Astrocyte (in vitro differentiated cells and primary cell): ENCODE measurements around the gene CEP97. TPM values are rescaled to one million over a fixed set of nuclear protein-coding genes. Genes with fewer than 3 reads are reported as not detected.

ENCODE experiments used
- DNase-seq: peaks from one replicate; pipeline ENCODE4 v3.0.0-alpha.2; 2010; ENCODE audit warnings: low read depth
- FAIRE-seq: peaks from 2 replicates; lab custom pipeline; 2011; peaks lifted over from hg19 to GRCh38; lab: Jason Lieb, UNC
- H2AFZ ChIP-seq: 2 replicates; pipeline ENCODE4 v1.6.0; 2012; ENCODE audit warnings: low read depth, low read length, inconsistent platforms
- H3K27ac ChIP-seq: 2 replicates; pipeline ENCODE4 v1.5.1; 2011; ENCODE audit warnings: low read depth, low read length, inconsistent platforms
- H3K27me3 ChIP-seq: 2 replicates; pipeline ENCODE4 v1.6.0; 2011; ENCODE audit warnings: low read length, inconsistent platforms; ENCODE audit not compliant: insufficient read depth
- H3K36me3 ChIP-seq: 2 replicates; pipeline ENCODE4 v1.5.1; 2011; ENCODE audit warnings: low read length, inconsistent platforms; ENCODE audit not compliant: insufficient read depth
- H3K4me1 ChIP-seq: 2 replicates; pipeline ENCODE4 v1.5.1; 2011; ENCODE audit warnings: low read length, inconsistent platforms; ENCODE audit not compliant: insufficient read depth
- H3K4me2 ChIP-seq: 2 replicates; pipeline ENCODE4 v1.6.0; 2012; ENCODE audit warnings: low read length, inconsistent platforms
- H3K4me3 ChIP-seq: 2 replicates; pipeline ENCODE4 v1.5.1; 2011; ENCODE audit warnings: low read depth, mild to moderate bottlenecking, low read length, inconsistent platforms; ENCODE audit not compliant: insufficient read depth
- H3K79me2 ChIP-seq: 2 replicates; pipeline ENCODE4 v1.6.0; 2012; ENCODE audit warnings: mild to moderate bottlenecking, low read length, inconsistent platforms; ENCODE audit not compliant: insufficient read depth
- H3K9ac ChIP-seq: 2 replicates; pipeline ENCODE4 v1.6.0; 2012; ENCODE audit warnings: mild to moderate bottlenecking, low read length, inconsistent platforms
- H3K9me3 ChIP-seq: 2 replicates; pipeline ENCODE4 v1.5.1; 2012; ENCODE audit warnings: low read depth, mild to moderate bottlenecking, low read length, inconsistent platforms; ENCODE audit not compliant: insufficient read depth
- H4K20me1 ChIP-seq: 2 replicates; pipeline ENCODE4 v1.6.0; 2012; ENCODE audit warnings: low read length, inconsistent platforms; ENCODE audit not compliant: insufficient read depth
- H3K27ac Mint-ChIP-seq: one replicate; pipeline ENCODE4 v1.8.0; 2021; ENCODE audit warnings: mild to moderate bottlenecking, mixed read lengths; ENCODE audit not compliant: unreplicated experiment
- H3K27me3 Mint-ChIP-seq: one replicate; pipeline ENCODE4 v1.8.0; 2021; ENCODE audit warnings: low read depth, mixed read lengths; ENCODE audit not compliant: unreplicated experiment
- H3K36me3 Mint-ChIP-seq: one replicate; pipeline ENCODE4 v1.8.0; 2021; ENCODE audit warnings: low read depth, mixed read lengths; ENCODE audit not compliant: unreplicated experiment
- H3K4me1 Mint-ChIP-seq: one replicate; pipeline ENCODE4 v1.8.0; 2021; ENCODE audit warnings: low read depth, mixed read lengths; ENCODE audit not compliant: unreplicated experiment
- H3K4me3 Mint-ChIP-seq: one replicate; pipeline ENCODE4 v1.8.0; 2021; ENCODE audit warnings: mild to moderate bottlenecking, moderate library complexity, mixed read lengths; ENCODE audit not compliant: unreplicated experiment
- H3K9me3 Mint-ChIP-seq: one replicate; pipeline ENCODE4 v1.8.0; 2021; ENCODE audit warnings: mild to moderate bottlenecking, mixed read lengths; ENCODE audit not compliant: unreplicated experiment
- EZH2 ChIP-seq: IDR thresholded peaks from 2 replicates; pipeline ENCODE4 v1.6.1; 2012; ENCODE audit warnings: mild to moderate bottlenecking, low read length, inconsistent platforms; ENCODE audit not compliant: insufficient read depth
- total RNA-seq: library from RNA; stranded (reverse); gene quantifications from 2 replicates; pipeline ENCODE4 v1.2.1, GENCODE V29; 2021
- TF ChIP-seq, protein P1 (sequence below): IDR thresholded peaks from 2 replicates; pipeline ENCODE4 v1.5.1; 2011; ENCODE audit warnings: low read depth, mild to moderate bottlenecking, inconsistent platforms, low read length, moderate library complexity; ENCODE audit not compliant: insufficient read depth

The CEP97 gene
- total RNA-seq, 1 donor from 2014 or later, result 11.5 TPM

DNA sequence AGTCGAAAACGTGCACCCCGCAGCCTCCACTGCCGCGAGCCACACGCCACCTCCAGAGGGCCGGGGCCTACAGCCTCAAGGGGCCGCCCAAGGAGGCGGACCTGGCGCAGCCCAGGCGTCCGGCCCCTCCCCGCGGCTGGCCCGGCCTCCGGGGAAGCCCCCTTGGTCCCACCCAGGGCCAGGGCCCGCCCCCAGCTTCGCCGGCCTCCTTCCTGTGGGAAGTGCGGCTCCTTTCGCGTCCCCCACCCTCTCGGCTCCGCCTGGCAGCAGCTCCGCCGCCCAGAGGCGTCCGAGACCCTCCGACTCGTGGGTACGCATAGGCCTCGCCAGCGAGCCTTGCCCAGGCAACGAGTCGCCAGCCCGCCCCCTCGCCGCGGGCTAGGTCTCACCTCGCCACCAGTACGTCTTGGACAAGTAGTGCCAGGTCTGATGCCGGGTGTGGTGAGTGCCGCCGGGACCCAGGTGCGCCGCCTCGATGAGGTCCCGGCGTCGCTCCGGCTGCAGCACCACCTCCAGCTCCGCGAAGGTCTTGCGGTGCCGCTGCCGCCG is 48.1 kb upstream of the CEP97 start:
- no peaks in the 10 kb centered on the region for H3K27me3 Mint-ChIP-seq
- TF ChIP-seq, protein P1, sequence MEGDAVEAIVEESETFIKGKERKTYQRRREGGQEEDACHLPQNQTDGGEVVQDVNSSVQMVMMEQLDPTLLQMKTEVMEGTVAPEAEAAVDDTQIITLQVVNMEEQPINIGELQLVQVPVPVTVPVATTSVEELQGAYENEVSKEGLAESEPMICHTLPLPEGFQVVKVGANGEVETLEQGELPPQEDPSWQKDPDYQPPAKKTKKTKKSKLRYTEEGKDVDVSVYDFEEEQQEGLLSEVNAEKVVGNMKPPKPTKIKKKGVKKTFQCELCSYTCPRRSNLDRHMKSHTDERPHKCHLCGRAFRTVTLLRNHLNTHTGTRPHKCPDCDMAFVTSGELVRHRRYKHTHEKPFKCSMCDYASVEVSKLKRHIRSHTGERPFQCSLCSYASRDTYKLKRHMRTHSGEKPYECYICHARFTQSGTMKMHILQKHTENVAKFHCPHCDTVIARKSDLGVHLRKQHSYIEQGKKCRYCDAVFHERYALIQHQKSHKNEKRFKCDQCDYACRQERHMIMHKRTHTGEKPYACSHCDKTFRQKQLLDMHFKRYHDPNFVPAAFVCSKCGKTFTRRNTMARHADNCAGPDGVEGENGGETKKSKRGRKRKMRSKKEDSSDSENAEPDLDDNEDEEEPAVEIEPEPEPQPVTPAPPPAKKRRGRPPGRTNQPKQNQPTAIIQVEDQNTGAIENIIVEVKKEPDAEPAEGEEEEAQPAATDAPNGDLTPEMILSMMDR, result no peak
- TF ChIP-seq EZH2, result no peak
- Histone ChIP-seq H3K9me3 (no peaks in the 10 kb centered on the region), H4K20me1 (peaks cover 52% of the 10 kb centered on the region), H3K4me1 (peaks cover 10% of the 10 kb centered on the region), H3K27me3 (no peaks in the 10 kb centered on the region), H3K4me3 (peak overlapping the region; percentile 89), H3K79me2 (peaks cover 53% of the 10 kb centered on the region), H2AFZ (peak overlapping the region; percentile 85), H3K36me3 (peaks cover 15% of the 10 kb centered on the region), H3K9ac (peak overlapping the region; percentile 97), H3K27ac (peak overlapping the region; percentile 90), H3K4me2 (peak overlapping the region; percentile 85)
- FAIRE-seq (no peak), DNase-seq (peak; percentile 93)
- peak overlapping the region; percentile 95 for H3K4me3 Mint-ChIP-seq
- peaks cover 7% of the 10 kb centered on the region for H3K4me1 Mint-ChIP-seq
- peaks cover 8% of the 10 kb centered on the region for H3K36me3 Mint-ChIP-seq
- no peaks in the 10 kb centered on the region for H3K9me3 Mint-ChIP-seq
- peak overlapping the region; percentile 75 for H3K27ac Mint-ChIP-seq

DNA sequence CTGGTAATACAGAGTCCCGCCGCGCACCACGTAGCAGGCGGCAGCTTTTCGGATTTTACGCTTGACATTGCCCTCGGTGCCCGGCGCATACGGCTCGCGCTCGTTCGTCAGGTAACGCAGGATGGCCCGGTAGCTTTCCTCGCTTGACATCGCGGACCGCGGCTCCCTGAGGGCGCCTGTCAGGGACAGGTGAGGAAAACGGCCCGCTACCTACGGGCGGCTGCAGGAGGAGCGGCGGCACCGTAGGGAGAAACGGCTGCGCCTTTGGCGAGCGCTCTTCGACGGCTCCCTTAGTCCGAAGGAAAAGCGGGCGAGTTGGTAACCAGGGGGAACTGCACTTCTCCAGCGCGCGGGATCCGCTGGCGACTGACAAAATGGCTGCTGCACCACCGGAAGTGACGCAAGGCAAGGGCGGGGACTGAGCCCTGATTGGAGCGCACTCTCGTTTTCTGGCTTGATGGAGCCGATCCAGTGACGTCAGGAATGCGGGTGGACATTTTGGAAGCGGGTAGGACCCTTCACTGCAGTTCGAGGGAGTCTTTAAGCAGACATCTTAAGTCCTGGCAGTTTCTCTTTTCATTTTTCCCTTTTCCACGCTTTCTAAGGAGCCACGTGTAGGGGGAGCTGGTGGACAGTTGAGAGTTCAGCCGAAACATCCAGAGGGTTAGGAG is 47.5 kb upstream of the CEP97 start, which contains the start of gene ZBTB11:
Gene ZBTB11, minus strand, starts transcription at position 368 of the 671 bp plus-strand sequence. Its CDS starts 218 bp downstream, at position 150.
- peak within 1 kb of the TSS; percentile 85 for H3K4me2 ChIP-seq
- H3K4me1 Mint-ChIP-seq, result peaks cover 7% of the 10 kb centered on the region
- H4K20me1 ChIP-seq, result peaks cover 58% of the 10 kb centered on the region
- peak within 1 kb of the TSS; percentile 97 for H3K9ac ChIP-seq
- H3K9me3 ChIP-seq, result no peaks in the 10 kb centered on the region
- H3K27ac ChIP-seq, result peak within 1 kb of the TSS; percentile 90
- H3K27me3 ChIP-seq, result no peaks in the 10 kb centered on the region
- DNase-seq (peak; percentile 99), FAIRE-seq (peak; percentile 87)
- H3K4me1 ChIP-seq, result peaks cover 10% of the 10 kb centered on the region
- H2AFZ ChIP-seq, result peak within 1 kb of the TSS; percentile 85
- H3K27ac Mint-ChIP-seq, result peak within 1 kb of the TSS; percentile 77
- peak within 1 kb of the TSS; percentile 89 for H3K4me3 ChIP-seq
- no peaks in the 10 kb centered on the region for H3K9me3 Mint-ChIP-seq
- peaks cover 53% of the 10 kb centered on the region for H3K79me2 ChIP-seq
- peaks cover 21% of the 10 kb centered on the region for H3K36me3 ChIP-seq
- H3K4me3 Mint-ChIP-seq, result peak within 1 kb of the TSS; percentile 95
- H3K27me3 Mint-ChIP-seq, result no peaks in the 10 kb centered on the region
- H3K36me3 Mint-ChIP-seq, result peaks cover 10% of the 10 kb centered on the region
- no peak for TF ChIP-seq EZH2
- TF ChIP-seq, protein P1, result peak; percentile 64
